NCI-H146 (cell line): Measurements from ENCODE around the gene BCDIN3D.

Experiments used
- DNase-seq: peaks from one replicate; lab custom pipeline; 2025; lab: John Stamatoyannopoulos, UW

Gene BCDIN3D

DNA sequence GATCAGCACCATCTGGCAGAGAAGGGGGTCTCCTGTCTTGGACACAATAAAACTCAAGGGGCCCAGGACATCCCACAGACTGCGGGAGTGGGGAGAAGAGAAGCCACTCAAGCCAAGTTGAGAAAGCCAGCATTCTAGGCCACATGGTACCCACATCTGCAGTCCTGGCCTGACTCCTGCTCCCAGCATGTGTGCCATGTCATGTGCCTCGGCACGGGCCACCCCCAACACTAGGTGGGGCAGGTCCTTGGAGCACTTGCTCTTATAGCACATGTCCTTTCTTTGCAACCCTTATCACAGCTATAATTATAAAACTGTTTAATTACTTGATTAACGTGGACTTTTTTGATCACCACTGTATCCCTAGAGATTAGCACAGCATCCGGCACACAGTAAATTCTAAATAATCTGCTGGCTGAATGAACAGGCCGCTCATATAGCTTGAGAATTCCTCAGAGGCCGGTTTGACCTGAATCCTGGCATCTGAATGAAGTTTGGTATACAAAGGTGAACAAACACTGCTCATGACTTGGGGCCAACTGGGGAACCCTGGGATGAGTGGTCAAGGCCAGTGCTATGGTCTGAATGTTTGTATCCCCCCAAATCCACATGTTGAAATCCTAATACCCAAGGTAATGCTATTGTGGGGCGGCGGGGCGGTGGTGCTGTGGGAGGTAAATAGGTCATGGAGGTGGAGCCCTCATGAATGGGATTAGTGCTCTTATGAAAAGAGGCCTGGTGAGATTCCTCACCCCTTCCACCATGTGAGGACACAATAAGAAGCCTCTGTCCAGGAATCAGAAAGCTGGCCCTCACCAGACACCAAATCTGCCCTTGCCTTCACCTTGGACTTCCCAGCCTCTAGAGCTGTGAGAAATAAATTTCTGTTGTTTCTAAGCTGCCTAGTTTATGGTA is 21.3 kb downstream of the BCDIN3D start:
- DNase-seq = no peak

DNA sequence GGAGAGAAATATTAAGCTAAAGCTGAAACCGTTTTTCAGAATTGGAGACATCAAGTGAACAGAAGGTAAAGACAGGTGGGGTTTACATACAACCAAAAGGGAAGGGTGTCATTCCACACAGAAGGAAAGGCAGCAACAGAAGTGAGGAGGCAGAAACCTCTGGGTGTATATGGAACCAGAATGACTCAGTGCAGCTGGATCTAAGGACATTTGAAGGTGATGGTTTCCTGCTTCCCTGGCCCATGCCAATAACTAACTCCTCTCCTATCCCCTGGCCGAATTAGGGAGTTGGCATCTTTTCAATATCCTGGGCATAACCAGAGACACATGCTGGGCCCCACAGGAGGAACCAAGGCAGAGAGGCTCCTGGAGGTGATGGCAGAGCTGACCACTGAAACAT is 23.1 kb downstream of the BCDIN3D start:
- DNase-seq = no peak

DNA sequence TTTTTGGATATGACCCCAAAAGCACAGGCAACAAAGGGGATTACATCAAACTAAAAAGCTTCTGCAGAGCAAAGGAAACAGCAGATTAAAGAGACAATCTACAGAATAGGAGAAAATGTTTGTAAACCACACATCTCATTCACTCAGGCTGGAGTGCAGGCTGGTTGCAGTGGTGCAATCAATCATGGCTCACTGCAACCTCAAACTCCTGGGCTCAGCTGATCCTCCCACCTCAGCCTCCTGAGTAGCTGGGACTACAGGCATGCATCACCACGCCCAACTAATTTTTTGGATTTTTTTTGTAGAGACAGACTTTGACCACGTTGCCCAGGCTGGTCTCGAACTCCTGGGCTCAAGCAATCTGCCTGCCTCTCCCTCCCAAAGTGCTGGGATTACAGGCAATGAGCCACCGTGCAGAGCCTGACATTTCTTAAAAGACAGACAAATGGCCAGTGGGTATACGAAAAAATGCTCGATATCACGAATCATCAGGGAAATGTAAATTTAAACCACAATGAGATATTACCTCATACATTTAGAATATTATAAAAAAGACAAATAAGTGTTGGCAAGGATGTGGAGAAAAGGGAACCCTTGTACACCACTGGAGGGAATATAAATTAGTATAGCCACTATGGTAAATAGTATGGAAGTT is 24.5 kb downstream of the BCDIN3D start:
- no peak for DNase-seq

DNA sequence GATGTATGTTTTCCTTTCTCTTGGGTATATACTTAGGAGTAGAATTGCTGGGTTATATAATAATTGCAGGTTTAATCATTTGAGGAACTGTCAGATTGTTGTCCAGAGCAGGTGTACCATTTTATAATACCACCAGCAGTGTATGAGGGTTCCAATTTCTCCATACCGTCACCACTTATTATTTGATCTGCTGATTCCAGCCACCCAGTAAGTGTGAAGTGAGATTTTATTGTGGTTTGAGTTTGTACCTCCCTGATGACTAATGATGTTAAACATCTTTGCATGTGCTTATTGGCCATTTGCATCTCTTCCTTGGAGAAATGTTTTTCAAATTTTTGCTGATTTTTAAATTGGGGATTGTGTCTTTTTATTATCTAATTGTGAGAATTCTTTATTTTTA is 29.8 kb downstream of the BCDIN3D start:
- DNase-seq = no peak

DNA sequence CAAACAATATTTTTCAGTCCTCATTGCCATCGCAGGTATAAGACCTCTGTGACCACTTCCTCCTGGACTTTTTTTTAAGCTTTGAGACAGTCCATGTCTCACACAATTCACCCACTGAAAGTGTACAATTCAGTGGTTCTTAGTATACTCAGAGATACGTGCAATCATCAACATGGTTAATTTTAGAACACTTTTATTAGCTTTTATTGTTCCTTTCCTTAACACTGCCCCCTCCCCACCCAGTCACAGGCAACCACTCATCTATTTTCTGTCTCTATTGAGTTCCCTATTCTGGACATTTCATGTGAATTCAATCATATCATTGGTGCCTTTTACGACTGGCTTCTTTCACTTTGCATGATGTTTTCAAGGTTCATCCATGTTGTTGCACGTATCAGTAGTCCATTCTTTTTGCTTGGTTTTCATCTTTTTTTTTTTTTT is 30.9 kb downstream of the BCDIN3D start:
- DNase-seq = no peak

DNA sequence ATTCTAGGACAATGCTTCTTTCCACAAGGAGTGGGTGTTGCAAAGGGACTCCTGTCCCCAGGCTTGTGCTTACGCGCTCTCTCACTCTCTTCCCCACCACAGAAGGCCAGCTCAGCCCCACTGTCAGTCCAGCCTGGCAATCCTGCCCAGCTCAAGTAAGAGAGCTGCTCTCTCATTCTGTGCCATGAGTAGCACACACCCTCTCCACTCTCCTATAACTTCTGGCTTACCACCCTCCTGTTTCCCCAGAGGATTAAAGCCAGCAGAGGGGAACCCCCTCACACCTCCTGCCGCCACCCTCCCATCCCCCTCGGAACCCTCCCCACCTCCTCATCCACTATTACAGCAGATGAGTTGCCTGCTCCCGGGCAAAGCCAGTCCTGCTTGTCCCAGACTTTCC is 31.8 kb downstream of the BCDIN3D start:
- DNase-seq = no peak

DNA sequence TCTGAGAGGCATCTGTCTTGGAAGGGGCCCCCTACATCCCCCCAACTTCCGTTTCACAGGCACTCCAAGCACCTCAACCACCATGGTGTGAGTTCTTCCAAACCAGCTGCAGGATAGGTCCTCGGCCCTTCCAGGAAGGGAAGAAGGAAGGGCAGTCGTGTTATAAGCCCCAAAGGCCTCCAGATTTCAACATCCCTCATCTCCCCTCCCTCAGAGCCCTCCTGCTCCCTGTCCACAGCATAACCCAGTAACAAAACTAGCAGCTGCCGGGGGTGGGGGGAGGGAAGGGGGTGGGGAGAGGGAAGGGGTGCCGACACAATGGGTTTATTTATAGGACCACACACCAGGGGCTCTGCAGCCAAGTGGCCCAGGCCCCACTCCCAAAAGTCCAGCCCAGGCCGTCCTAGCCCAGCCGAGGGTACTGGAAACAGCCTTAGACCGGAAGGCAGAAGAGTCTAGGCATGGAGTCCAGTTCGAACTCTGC is 33.0 kb downstream of the BCDIN3D start:
- DNase-seq = no peak

DNA sequence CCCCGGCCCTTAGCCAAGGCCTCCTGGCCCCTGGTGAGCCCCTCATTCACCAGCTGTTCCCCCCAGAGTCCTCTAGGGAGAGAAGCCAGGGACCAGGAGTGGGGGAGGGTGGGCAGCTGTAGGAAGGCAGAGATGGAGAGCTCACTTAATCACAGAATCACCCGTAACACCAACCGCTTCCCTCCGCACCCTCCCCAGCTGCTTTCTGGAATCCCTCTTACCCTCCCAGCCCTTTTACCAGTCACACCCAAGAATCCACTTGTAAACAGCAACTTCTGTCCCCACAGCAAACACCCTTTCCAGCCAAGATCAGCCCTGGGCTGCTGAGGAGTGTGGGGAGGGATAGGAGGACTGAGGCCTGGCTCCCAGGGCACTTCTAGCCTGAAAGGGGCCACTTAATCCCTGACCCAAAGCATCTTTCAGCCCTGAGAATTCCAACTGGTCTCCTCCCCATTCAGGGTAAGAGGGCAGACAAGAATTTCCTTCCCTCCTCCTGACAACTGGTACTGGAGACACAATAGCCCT is 33.5 kb downstream of the BCDIN3D start:
- no peak for DNase-seq

DNA sequence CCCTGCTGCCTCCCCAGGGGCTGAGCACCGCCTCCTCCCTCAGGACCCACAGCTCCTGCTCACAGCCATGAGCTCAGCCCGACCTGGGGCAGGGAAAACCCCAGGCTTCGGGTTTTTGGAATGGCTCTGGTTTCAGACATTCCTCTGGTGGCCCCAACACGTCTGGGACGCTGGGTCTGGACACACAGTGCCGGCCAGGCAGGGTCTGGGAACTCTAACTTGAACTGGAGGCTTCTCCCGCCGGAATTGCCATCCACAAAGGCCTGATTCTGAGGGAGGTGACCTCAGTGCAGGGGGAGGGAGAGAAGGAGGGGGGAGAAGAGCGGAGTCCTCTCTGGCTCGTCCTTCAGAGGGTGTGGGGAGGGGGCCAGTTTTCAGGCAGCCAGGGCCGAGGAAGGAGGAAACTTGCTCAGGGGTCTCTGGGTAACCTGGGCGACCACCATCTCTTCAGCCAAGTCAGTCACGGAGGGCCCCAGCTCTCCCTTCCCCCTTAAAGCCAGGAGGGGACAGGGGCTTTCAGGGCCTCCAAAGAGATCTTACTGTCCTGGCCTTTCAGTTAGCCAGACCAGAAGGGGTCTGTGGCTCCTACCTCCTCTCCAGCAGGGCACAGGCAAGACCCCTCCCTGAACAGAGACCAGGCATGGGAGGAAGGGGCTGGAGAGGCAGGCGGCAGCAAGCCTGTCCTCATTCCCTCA is 34.1 kb downstream of the BCDIN3D start:
- DNase-seq = no peak

DNA sequence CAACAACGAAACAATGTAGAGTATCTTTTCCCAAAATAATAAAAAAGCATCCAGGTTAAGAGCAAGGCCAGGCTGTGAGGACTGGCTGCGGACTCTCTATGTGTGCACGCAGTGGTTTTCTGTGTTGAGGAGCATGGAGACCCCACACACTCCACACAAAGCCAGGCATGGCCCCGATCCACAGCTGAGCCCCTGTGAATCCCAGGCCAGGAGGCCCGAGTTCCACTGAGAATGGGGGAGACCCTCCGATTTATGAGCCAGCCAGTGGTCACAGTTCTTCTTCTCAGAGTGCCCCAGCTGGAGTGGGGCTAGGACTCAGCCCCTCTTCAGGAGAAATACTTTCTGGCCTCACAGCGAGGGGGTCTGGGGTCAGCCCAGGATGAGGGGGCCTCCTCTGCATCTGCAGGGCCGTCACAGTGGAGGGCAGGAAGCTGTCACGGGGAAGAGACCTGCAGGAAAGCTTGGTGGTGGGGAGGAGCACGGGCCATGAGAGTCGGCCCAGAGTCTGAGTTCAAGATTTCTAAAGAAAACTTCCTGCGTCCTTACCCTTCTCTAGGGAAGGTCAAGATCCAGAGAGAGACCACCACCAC is 34.8 kb downstream of the BCDIN3D start:
- no peak for DNase-seq

DNA sequence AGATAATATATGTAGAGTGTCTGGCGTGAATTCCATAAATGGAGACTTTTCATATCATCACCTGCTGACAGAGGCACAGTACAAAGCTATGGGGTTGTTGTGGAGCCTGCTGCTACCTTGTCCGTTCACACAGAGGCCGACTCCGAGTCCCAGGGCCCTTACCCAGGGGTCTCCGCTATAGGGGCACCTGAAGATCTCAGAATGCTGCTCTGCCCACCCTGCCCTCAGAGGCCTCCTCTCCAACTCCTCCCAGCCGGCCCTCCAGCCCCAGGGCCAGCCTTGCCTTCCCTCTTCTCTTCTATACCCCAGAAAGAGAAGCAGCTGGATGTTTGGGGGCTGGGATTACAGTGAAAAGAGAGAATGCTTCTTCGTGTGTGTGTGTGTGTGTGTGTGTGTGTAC is 36.0 kb downstream of the BCDIN3D start:
- DNase-seq = no peak

DNA sequence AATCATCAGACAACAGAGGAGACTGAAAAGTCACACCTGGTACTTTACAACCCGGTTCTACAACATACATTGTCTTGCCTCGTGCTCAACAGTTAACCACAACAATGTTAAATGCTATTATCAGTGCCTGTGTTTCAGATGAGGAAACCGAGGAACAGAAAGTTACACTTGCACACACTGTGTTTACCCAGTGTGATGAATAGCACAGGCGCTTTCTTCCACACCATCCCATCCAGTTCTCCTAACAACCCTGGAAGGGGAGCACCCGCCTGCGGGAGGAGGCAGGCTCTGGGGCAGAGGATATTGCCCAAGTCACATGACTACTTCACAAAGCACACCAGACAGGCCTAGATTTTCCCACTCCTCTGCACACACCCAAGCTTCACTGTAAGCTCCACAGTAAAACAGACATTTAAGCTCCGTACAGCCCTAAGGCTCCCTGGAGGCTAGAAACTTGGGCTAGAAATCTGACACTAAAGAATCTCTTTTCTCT is 36.5 kb downstream of the BCDIN3D start:
- DNase-seq = no peak

DNA sequence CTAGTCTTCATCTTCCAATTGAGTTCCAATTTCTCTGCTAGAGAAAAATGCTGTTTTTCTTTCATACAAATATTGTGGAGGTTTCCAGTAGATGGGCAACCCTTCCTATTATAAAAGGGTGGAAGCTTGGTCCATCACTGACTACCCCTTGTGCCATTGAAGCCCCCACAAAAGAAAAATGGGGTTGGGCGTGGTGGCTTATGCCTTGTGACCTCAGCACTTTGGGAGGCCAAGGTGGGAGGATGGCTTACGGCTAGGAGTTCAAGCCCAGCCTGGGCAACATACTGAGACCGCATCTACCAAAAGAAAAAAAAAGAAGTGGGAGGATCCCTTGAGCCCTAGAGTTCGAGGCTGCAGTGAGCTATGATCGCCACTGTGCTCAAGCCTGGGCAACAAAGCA is 37.5 kb downstream of the BCDIN3D start:
- DNase-seq = no peak

DNA sequence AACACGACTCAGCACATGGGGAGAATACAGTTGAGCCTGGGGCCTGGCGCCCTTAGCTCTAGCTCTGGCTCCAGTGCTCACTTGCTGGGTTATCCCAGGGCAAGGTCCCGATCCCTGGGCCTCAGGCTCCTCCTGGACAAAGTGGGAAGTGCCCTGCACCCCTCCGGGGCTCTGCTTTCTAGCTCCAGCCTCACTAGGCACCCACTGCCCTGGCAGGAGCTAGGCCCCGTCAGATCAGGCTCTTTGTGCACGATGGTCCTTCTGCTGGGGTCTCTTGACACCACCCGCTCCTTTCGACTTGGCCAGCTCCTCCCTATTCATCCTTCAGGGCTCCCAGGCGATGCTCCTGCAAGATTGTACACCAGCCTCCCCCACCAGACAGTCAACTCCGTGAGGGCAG is 38.1 kb downstream of the BCDIN3D start:
- no peak for DNase-seq

DNA sequence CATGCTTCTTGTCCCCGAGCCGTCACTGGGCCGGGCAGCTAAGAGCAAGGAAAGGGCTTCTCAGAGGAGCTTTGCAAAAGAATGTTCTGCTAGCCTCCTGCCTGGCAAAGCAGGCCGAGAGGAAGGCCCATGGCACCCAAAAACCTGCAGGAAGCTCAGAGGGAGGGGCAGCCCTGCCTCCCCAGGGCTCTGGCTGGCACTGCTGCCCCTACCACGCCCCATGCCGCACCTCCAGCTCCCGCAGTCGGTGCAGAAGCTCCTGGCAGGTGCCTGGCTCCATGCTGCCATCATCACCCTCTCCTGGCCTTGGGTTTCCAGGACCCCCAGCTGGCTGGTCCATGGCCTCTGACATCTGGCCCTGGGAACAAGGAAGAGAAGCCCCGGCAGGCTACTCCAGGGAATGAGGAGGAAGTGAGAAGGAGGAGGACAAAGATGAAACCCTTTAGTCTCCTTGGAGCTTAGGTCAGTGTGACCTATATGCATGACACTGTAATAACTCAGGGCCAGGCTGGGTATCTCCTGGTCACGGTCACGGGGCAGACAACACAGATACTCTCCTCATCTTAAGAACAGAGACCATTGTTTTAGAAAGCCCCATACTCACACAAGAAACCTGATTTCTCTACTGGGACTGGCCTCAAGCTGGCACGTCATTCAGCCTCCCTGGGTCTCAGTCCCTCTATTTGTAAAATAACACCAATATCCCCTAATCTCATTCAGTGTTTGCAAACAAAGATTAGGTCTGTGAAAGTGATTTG is 39.0 kb downstream of the BCDIN3D start:
- no peak for DNase-seq

DNA sequence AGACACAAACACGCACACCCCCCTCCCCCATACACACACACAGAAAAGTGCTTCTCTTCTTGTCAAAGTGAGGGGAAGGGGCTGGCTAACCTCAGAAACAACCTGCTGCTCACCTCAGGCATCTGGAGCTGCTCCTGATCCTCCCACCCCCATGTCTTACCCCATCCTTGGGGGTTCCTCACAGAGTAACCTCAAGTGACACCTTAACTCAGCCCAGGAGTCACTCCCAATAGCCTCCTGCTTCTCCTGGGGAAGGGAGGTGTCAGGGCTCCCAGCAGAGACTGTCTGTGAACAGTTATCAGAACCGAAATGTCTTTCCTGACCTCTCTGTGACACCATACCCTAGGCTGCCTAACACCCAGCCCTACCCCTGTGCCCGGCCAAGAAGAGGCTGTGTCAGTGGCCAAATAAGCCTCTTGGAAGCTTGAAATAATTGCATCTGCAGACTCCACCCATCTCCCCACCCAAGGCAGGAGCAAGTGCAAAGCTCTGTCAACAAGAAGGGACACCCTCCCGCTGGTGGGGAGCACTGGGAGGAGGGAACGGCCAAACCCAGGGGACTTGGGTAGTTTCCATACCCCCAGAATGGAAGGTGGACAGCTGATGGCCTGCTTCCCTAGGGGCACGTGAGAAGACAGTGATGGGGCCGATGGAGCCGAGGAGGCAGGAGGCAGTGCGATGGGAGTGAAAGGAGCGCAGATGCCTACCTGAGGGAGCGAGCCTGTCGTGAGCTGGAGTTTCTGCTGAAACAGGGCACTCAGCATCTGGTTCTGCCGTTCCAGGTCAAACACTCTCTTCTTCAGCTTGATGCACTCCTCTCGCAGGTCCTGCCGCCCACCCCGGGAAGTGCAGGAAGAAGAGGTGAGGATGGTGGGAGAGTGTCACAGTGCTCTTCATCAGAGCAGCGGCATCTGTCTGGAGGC is 41.5 kb downstream of the BCDIN3D start:
- no peak for DNase-seq

DNA sequence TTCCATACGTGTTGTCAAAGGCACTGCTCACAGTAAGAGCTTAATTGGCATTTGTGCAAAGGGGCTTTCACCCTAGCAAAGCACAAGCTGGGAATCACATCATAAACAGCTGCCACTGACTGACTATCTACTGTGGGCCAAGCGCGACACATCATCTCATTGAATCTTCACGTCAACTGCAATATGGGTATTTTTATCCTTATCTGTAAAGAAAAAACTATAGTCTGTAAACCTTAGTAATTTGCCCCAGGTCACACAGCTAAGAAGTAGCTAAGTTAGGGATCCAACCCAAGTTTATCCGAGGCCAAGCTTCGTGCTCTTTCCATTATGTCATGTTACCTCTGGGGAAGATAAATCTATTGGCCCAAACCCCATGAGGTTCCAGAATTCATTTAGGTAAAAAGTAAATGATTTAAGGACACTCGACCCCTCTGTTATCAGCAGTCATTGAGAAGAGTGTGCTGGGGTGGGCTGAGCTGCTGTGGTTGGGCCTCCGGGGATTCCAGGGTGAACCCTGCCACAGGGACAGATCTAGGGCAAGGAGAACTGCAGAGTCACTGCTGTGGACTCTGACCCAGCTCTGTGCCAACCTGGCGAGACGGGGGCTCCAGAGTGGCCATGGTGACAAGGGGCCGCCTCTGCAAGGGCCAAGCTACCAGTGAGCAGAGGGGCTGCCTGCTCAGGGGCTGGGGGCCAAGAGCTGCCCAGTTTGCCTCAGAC is 42.3 kb downstream of the BCDIN3D start:
- no peak for DNase-seq

DNA sequence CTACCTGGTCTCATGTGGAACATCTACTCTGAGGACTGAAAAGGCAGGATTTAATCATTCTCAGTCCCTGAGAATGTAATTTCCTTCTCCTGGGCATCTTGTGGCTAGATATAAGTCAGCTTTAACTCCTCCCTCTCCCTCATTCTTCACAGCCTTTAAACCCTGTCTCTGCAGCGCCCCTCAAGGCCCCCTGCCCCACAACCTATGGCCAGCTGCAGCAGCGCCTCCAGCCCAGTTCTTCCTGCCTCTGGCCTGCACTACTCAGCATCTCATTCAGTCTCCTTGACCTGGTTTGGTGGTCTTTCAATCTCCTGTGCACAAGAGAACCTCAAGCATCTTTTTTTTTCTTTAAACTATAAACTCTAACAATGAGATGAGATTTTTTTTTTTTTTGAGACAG is 44.0 kb downstream of the BCDIN3D start:
- no peak for DNase-seq

DNA sequence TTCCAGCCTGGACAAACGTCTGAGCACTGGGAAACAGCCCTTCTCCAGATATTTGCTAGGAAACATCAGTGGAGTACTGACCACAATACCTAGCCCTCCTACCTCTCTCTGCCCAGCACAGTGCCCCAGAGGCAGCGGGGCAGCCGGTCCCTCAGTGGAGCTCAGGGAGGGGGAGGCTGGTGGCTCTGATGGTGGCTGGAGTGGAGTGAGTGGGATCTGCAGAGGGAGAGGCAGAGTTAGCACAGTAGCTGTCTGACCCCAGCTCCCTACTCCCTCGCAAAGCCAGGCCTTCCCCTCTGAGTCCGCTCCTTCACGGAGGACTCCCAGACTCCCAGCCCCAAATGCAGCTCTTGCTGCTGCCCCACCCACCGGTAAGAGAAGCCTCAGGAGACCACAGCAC is 44.7 kb downstream of the BCDIN3D start:
- no peak for DNase-seq

DNA sequence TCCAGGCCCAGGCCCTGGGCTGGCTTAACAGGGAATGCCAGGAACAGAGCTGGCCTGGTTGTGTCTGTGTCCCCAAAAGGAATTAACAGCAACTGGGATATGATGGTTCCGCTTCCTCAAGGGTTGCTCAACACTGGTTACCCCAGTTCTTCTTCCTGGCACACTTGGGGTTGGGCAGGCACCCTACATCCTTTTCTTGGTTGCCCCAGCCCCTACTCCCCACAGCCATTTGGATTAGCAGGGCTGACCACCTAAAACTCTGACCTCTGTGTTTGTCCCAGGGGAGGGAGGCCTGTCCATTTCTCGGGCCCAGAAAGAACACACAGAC is 45.5 kb downstream of the BCDIN3D start:
- no peak for DNase-seq
